ENCODE measurements around the gene TYRO3. TPM values are rescaled to one million over a fixed set of nuclear protein-coding genes. Genes with fewer than 3 reads are reported as not detected.
A peak's percentile ranks its signal among the peaks of the same experiment; 100 is the strongest.

The TYRO3 gene
- total RNA-seq, 1 experiment from 2014 or later = 0.37 TPM

GRCh38 chr15:41517895-41518449 is 41.0 kb upstream of the TYRO3 start:
- Histone ChIP-seq H3K4me1 (ENCODE audit: low read length) (peaks cover 9% of the 10 kb centered on the region), H4K20me1 (ENCODE audit: insufficient read depth, low read depth, low read length) (no peaks in the 10 kb centered on the region), H3K79me2 (ENCODE audit: low read length) (no peaks in the 10 kb centered on the region), H3K4me3 (ENCODE audit: low read length) (no peak overlapping the region), H3K36me3 (ENCODE audit: insufficient read depth, low read length) (no peaks in the 10 kb centered on the region), H3K9ac (ENCODE audit: low read length) (no peak overlapping the region), H3K27me3 (ENCODE audit: low read length) (no peaks in the 10 kb centered on the region), H2AFZ (ENCODE audit: low read length) (no peak overlapping the region), H3K27ac (ENCODE audit: low read length) (no peak overlapping the region), H3K9me2 (replicated peaks; ENCODE audit: insufficient read depth, low read length) (no peaks in the 10 kb centered on the region), H3K4me2 (ENCODE audit: low read depth, low read length, poor library complexity, severe bottlenecking) (no peak overlapping the region), H3K9me3 (ENCODE audit: low read length) (no peaks in the 10 kb centered on the region)
- no peak for DNase-seq

GRCh38 chr15:41520636-41521035 is 38.4 kb upstream of the TYRO3 start:
- Histone ChIP-seq H3K9me2 (replicated peaks; ENCODE audit: insufficient read depth, low read length) (no peaks in the 10 kb centered on the region), H4K20me1 (ENCODE audit: insufficient read depth, low read depth, low read length) (no peaks in the 10 kb centered on the region), H3K4me3 (ENCODE audit: low read length) (no peak overlapping the region), H3K4me2 (ENCODE audit: low read depth, low read length, poor library complexity, severe bottlenecking) (no peak overlapping the region), H3K4me1 (ENCODE audit: low read length) (no peaks in the 10 kb centered on the region; the same call in 1 of the 2 replicates), H3K9ac (ENCODE audit: low read length) (no peak overlapping the region), H3K9me3 (ENCODE audit: low read length) (no peaks in the 10 kb centered on the region), H3K79me2 (ENCODE audit: low read length) (no peaks in the 10 kb centered on the region), H2AFZ (ENCODE audit: low read length) (no peak overlapping the region), H3K27ac (ENCODE audit: low read length) (no peak overlapping the region), H3K27me3 (ENCODE audit: low read length) (no peaks in the 10 kb centered on the region), H3K36me3 (ENCODE audit: insufficient read depth, low read length) (no peaks in the 10 kb centered on the region)
- no peak for DNase-seq

- no peaks in the 10 kb centered on the region for H3K9me3 ChIP-seq (ENCODE audit: low read length)
- H3K27ac ChIP-seq (ENCODE audit: low read length) = no peak overlapping the region
- H4K20me1 ChIP-seq (ENCODE audit: insufficient read depth, low read depth, low read length) = no peaks in the 10 kb centered on the region
- no peak for DNase-seq
- H2AFZ ChIP-seq (ENCODE audit: low read length) = no peak overlapping the region
- no peak overlapping the region for H3K4me3 ChIP-seq (ENCODE audit: low read length)
- H3K9ac ChIP-seq (ENCODE audit: low read length) = no peak overlapping the region
- no peaks in the 10 kb centered on the region for H3K36me3 ChIP-seq (ENCODE audit: insufficient read depth, low read length)
- no peaks in the 10 kb centered on the region for H3K79me2 ChIP-seq (ENCODE audit: low read length)
- no peak overlapping the region for H3K4me2 ChIP-seq (ENCODE audit: low read depth, low read length, poor library complexity, severe bottlenecking)
- no peaks in the 10 kb centered on the region for H3K27me3 ChIP-seq (ENCODE audit: low read length)
- no peaks in the 10 kb centered on the region for H3K9me2 ChIP-seq (replicated peaks; ENCODE audit: insufficient read depth, low read length)
- H3K4me1 ChIP-seq (ENCODE audit: low read length) = no peaks in the 10 kb centered on the region
These were observed 37.4 kb upstream of the TYRO3 start for GRCh38 chr15:41521614-41522013.

- H3K9me3 ChIP-seq (ENCODE audit: low read length) = no peaks in the 10 kb centered on the region
- no peak overlapping the region for H3K4me3 ChIP-seq (ENCODE audit: low read length)
- H3K79me2 ChIP-seq (ENCODE audit: low read length) = no peaks in the 10 kb centered on the region
- no peak overlapping the region for H3K4me2 ChIP-seq (ENCODE audit: low read depth, low read length, poor library complexity, severe bottlenecking)
- H3K36me3 ChIP-seq (ENCODE audit: insufficient read depth, low read length) = no peaks in the 10 kb centered on the region; the same call in 1 of the 2 replicates
- no peaks in the 10 kb centered on the region for H3K27me3 ChIP-seq (ENCODE audit: low read length)
- no peaks in the 10 kb centered on the region for H4K20me1 ChIP-seq (ENCODE audit: insufficient read depth, low read depth, low read length)
- no peaks in the 10 kb centered on the region for H3K4me1 ChIP-seq (ENCODE audit: low read length)
- no peaks in the 10 kb centered on the region for H3K9me2 ChIP-seq (replicated peaks; ENCODE audit: insufficient read depth, low read length)
- DNase-seq = no peak
- H3K9ac ChIP-seq (ENCODE audit: low read length) = no peak overlapping the region
- H2AFZ ChIP-seq (ENCODE audit: low read length) = no peak overlapping the region
- no peak overlapping the region for H3K27ac ChIP-seq (ENCODE audit: low read length)
These were observed 35.9 kb upstream of the TYRO3 start for GRCh38 chr15:41523097-41523496.

GRCh38 chr15:41530363-41530956 is 28.6 kb upstream of the TYRO3 start:
- no peaks in the 10 kb centered on the region for H3K79me2 ChIP-seq (ENCODE audit: low read length)
- H3K27ac ChIP-seq (ENCODE audit: low read length) = no peak overlapping the region
- no peak overlapping the region for H3K9ac ChIP-seq (ENCODE audit: low read length)
- no peak overlapping the region for H3K4me3 ChIP-seq (ENCODE audit: low read length)
- H3K4me1 ChIP-seq (ENCODE audit: low read length) = no peaks in the 10 kb centered on the region
- H3K27me3 ChIP-seq (ENCODE audit: low read length) = no peaks in the 10 kb centered on the region
- H3K9me3 ChIP-seq (ENCODE audit: low read length) = no peaks in the 10 kb centered on the region
- no peak overlapping the region for H2AFZ ChIP-seq (ENCODE audit: low read length)
- H3K36me3 ChIP-seq (ENCODE audit: insufficient read depth, low read length) = no peaks in the 10 kb centered on the region; the same call in 1 of the 2 replicates
- H4K20me1 ChIP-seq (ENCODE audit: insufficient read depth, low read depth, low read length) = no peaks in the 10 kb centered on the region
- H3K4me2 ChIP-seq (ENCODE audit: low read depth, low read length, poor library complexity, severe bottlenecking) = no peak overlapping the region
- H3K9me2 ChIP-seq (replicated peaks; ENCODE audit: insufficient read depth, low read length) = no peaks in the 10 kb centered on the region
- no peak for DNase-seq

- no peaks in the 10 kb centered on the region for H3K36me3 ChIP-seq (ENCODE audit: insufficient read depth, low read length)
- no peaks in the 10 kb centered on the region for H3K4me1 ChIP-seq (ENCODE audit: low read length)
These were observed 23.5 kb upstream of the TYRO3 start for GRCh38 chr15:41535544-41535943.

GRCh38 chr15:41536866-41537265 is 22.1 kb upstream of the TYRO3 start:
- Histone ChIP-seq H3K79me2 (ENCODE audit: low read length) (peaks cover 10% of the 10 kb centered on the region), H3K36me3 (ENCODE audit: insufficient read depth, low read length) (no peaks in the 10 kb centered on the region), H3K4me1 (ENCODE audit: low read length) (no peaks in the 10 kb centered on the region), H3K27me3 (ENCODE audit: low read length) (no peaks in the 10 kb centered on the region), H3K9me3 (ENCODE audit: low read length) (no peaks in the 10 kb centered on the region), H3K4me3 (ENCODE audit: low read length) (no peak overlapping the region), H3K4me2 (ENCODE audit: low read depth, low read length, poor library complexity, severe bottlenecking) (no peak overlapping the region), H3K9ac (ENCODE audit: low read length) (no peak overlapping the region), H4K20me1 (ENCODE audit: insufficient read depth, low read depth, low read length) (no peaks in the 10 kb centered on the region), H2AFZ (ENCODE audit: low read length) (no peak overlapping the region), H3K27ac (ENCODE audit: low read length) (no peak overlapping the region), H3K9me2 (replicated peaks; ENCODE audit: insufficient read depth, low read length) (no peaks in the 10 kb centered on the region)
- no peak for DNase-seq

More at GRCh38 chr15:41535544-41535943, 23.5 kb upstream of the TYRO3 start:
- DNase-seq = no peak
- H4K20me1 ChIP-seq (ENCODE audit: insufficient read depth, low read depth, low read length) = no peaks in the 10 kb centered on the region
- no peak overlapping the region for H3K9ac ChIP-seq (ENCODE audit: low read length)
- no peak overlapping the region for H3K4me2 ChIP-seq (ENCODE audit: low read depth, low read length, poor library complexity, severe bottlenecking)
- no peaks in the 10 kb centered on the region; the same call in 1 of the 2 replicates for H3K79me2 ChIP-seq (ENCODE audit: low read length)
- H3K27ac ChIP-seq (ENCODE audit: low read length) = no peak overlapping the region
- no peaks in the 10 kb centered on the region for H3K27me3 ChIP-seq (ENCODE audit: low read length)
- H3K4me3 ChIP-seq (ENCODE audit: low read length) = no peak overlapping the region
- no peak overlapping the region for H2AFZ ChIP-seq (ENCODE audit: low read length)
- no peaks in the 10 kb centered on the region for H3K9me3 ChIP-seq (ENCODE audit: low read length)
- H3K9me2 ChIP-seq (replicated peaks; ENCODE audit: insufficient read depth, low read length) = no peaks in the 10 kb centered on the region

- Histone ChIP-seq H3K4me1 (ENCODE audit: low read length) (peaks cover 15% of the 10 kb centered on the region), H3K4me3 (ENCODE audit: low read length) (peak overlapping the region; percentile 98), H3K9me3 (ENCODE audit: low read length) (no peaks in the 10 kb centered on the region), H4K20me1 (ENCODE audit: insufficient read depth, low read depth, low read length) (no peaks in the 10 kb centered on the region), H3K9me2 (replicated peaks; ENCODE audit: insufficient read depth, low read length) (no peaks in the 10 kb centered on the region), H3K27me3 (ENCODE audit: low read length) (no peaks in the 10 kb centered on the region), H3K79me2 (ENCODE audit: low read length) (peaks cover 32% of the 10 kb centered on the region), H3K36me3 (ENCODE audit: insufficient read depth, low read length) (no peaks in the 10 kb centered on the region), H3K9ac (ENCODE audit: low read length) (peak overlapping the region; percentile 91), H2AFZ (ENCODE audit: low read length) (peak overlapping the region; percentile 75; the same call in 1 of the 2 replicates), H3K27ac (ENCODE audit: low read length) (no peak overlapping the region), H3K4me2 (ENCODE audit: low read depth, low read length, poor library complexity, severe bottlenecking) (peak overlapping the region; percentile 98)
- DNase-seq = no peak
These were observed 15.5 kb upstream of the TYRO3 start for GRCh38 chr15:41543521-41543870.
